A673 (cell line): Measurements from ENCODE around the gene TNC. TPM values are rescaled to one million over a fixed set of nuclear protein-coding genes. Genes with fewer than 3 reads are reported as not detected.

Experiments used
- BruUV-seq: library from RNA; stranded (reverse); fragments of 400-500 nt; replicated peaks from 2 replicates; lab custom pipeline; 2021; lab: Mats Ljungman, UMichigan
- CTCF ChIA-PET: fragments of 300-600 bp; sonication (Branson Sonifier 250); formaldehyde crosslinking; loops from one replicate; lab custom pipeline; 2022; ENCODE audit warnings: antibody characterized with exemption; lab: Charles Lee
- POLR2A ChIA-PET: fragments of 300-600 bp; sonication (Branson Sonifier 250); formaldehyde crosslinking; loops from one replicate; lab custom pipeline; 2022; ENCODE audit warnings: antibody characterized with exemption; ENCODE audit not compliant: low non-redundant PET; lab: Charles Lee
- DNase-seq: peaks from one replicate; pipeline ENCODE4 v3.0.0-alpha.2; 2015; ENCODE audit warnings: low spot score
- H3K27ac ChIP-seq: fragments of 200-600 bp; sonication (generic); 2 replicates; pipeline ENCODE4 v1.5.1; 2016; ENCODE audit warnings: mixed run types, low read depth, mild to moderate bottlenecking, mixed read lengths, antibody characterized with exemption, low read length; ENCODE audit not compliant: poor library complexity, severe bottlenecking
- H3K27me3 ChIP-seq: fragments of 200-600 bp; sonication (generic); replicated peaks from 2 replicates; pipeline ENCODE4 v1.6.1; 2017; ENCODE audit warnings: mixed run types, low read depth, mild to moderate bottlenecking, mixed read lengths, antibody characterized with exemption, low read length; ENCODE audit not compliant: insufficient read depth, poor library complexity
- H3K36me3 ChIP-seq: fragments of 200-600 bp; sonication (generic); 2 replicates; pipeline ENCODE4 v1.6.1; 2016; ENCODE audit warnings: mixed run types, mild to moderate bottlenecking, mixed read lengths, antibody characterized with exemption, low read length; ENCODE audit not compliant: insufficient read depth, poor library complexity, severe bottlenecking
- H3K4me1 ChIP-seq: fragments of 200-600 bp; sonication (generic); 2 replicates; pipeline ENCODE4 v1.6.1; 2017; ENCODE audit warnings: mixed run types, mild to moderate bottlenecking, mixed read lengths, antibody characterized with exemption, low read length; ENCODE audit not compliant: insufficient read depth, poor library complexity, severe bottlenecking
- H3K4me3 ChIP-seq: fragments of 200-600 bp; sonication (generic); 2 replicates; pipeline ENCODE4 v1.5.1; 2016; ENCODE audit warnings: low read depth, mixed run types, mild to moderate bottlenecking, mixed read lengths, low read length; ENCODE audit not compliant: poor library complexity, severe bottlenecking
- H3K9me3 ChIP-seq: fragments of 200-600 bp; sonication (generic); 2 replicates; pipeline ENCODE4 v1.6.1; 2016; ENCODE audit warnings: mixed run types, low read depth, mild to moderate bottlenecking, mixed read lengths, antibody characterized with exemption, low read length; ENCODE audit not compliant: poor library complexity, severe bottlenecking
- EZH2 ChIP-seq: fragments of 200-600 bp; sonication (generic); IDR thresholded peaks from 2 replicates; pipeline ENCODE4 v1.6.1; 2017; ENCODE audit warnings: borderline replicate concordance, low read depth, mild to moderate bottlenecking, mixed read lengths, antibody characterized with exemption, low read length; ENCODE audit not compliant: poor library complexity, severe bottlenecking
- intact Hi-C: fragments of 100-400 bp; cut with micrococcal nuclease; formaldehyde crosslinking; loops from one replicate; pipeline ENCODE4 v1.10.0; 2022; ENCODE audit not compliant: unreplicated experiment
- total RNA-seq: library from RNA; stranded (reverse); gene quantifications from 2 replicates; pipeline ENCODE4 v1.2.3, GENCODE V29; 2021
- TF ChIP-seq, protein P1 (sequence below): fragments of 300-800, 200-600 bp; sonication (generic); conservative IDR thresholded peaks from 2 replicates; pipeline ENCODE4 v1.5.1; 2017; ENCODE audit warnings: low read depth, mild to moderate bottlenecking, antibody characterized with exemption, low read length, moderate library complexity, mixed read lengths

TNC gene
- total RNA-seq, 1 experiment from 2014 or later, result 202 TPM

DNA sequence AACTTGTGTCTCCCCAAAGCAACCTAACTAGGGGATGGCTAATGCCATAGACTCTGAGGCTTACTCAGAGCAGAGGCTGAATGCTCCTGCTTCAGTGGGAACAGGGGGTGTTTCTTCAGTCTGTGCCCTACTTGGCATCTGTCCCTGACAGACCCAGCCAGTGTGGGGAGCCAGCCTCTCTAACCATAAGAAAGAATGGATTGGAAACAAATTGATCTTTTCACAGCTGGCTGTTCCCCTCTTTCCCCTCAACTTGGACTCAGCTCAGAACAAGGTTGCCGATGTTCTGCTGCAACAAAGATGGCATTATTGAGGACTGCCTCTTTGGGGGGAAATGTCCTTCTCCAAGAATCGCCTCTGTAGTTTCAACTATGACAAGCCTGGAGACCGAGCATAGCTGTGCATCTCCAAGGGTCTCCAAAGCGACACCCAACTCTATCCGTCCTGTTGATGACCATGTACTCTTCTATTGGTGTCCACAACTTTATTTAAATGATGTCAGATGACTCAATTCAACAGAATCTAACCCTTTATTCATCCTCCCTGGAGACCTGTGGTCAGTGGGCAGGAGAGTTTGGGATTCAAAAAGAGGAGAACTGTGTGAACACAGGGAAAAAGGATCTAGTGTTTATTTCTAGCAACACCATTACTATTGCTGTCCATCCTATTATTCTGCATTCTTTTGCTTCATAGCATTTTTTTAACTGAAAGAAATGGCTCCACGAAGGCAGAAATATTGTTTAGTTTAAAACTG is 24.7 kb upstream of the TNC start:
- H3K27me3 ChIP-seq, result no peaks in the 10 kb centered on the region
- TF ChIP-seq, protein P1, sequence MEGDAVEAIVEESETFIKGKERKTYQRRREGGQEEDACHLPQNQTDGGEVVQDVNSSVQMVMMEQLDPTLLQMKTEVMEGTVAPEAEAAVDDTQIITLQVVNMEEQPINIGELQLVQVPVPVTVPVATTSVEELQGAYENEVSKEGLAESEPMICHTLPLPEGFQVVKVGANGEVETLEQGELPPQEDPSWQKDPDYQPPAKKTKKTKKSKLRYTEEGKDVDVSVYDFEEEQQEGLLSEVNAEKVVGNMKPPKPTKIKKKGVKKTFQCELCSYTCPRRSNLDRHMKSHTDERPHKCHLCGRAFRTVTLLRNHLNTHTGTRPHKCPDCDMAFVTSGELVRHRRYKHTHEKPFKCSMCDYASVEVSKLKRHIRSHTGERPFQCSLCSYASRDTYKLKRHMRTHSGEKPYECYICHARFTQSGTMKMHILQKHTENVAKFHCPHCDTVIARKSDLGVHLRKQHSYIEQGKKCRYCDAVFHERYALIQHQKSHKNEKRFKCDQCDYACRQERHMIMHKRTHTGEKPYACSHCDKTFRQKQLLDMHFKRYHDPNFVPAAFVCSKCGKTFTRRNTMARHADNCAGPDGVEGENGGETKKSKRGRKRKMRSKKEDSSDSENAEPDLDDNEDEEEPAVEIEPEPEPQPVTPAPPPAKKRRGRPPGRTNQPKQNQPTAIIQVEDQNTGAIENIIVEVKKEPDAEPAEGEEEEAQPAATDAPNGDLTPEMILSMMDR, result no peak
- TF ChIP-seq EZH2, result no peak
- ChIA-PET POLR2A (no interaction called here), CTCF (no interaction called here)
- intact Hi-C loops, result no loop called here
- H3K27ac ChIP-seq, result no peak overlapping the region
- H3K4me3 ChIP-seq, result no peak overlapping the region
- BruUV-seq, result no TSS peak
- H3K4me1 ChIP-seq, result peaks cover 8% of the 10 kb centered on the region
- DNase-seq, result no peak
- H3K36me3 ChIP-seq, result no peaks in the 10 kb centered on the region
- H3K9me3 ChIP-seq, result no peaks in the 10 kb centered on the region

DNA sequence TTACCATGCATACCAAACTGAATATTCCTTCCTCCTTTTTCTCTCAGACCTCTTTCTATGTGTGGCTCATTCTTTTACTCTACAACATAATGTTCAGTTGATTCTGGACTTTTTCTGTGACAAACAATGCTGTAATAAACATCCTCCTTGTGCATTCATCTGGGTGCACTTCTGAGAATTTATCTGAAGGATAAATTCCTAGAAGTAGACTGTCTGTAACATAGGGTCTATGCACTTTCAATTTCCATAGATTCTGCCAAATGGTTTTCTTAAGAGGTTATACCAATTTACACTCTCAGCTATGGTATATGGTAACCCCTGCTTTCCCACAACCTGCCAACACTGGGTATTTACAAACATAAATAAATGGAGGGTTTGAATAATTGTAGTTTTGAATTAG is 24.1 kb upstream of the TNC start:
- no peak for DNase-seq
- CTCF ChIA-PET, result no interaction called here
- TF ChIP-seq, protein P1, result no peak
- TF ChIP-seq EZH2, result no peak
- Histone ChIP-seq H3K27ac (no peak overlapping the region), H3K36me3 (no peaks in the 10 kb centered on the region), H3K4me3 (no peak overlapping the region), H3K4me1 (peaks cover 8% of the 10 kb centered on the region), H3K9me3 (no peaks in the 10 kb centered on the region), H3K27me3 (no peaks in the 10 kb centered on the region)
- POLR2A ChIA-PET, result no interaction called here
- intact Hi-C loops, result no loop called here
- BruUV-seq, result no TSS peak

DNA sequence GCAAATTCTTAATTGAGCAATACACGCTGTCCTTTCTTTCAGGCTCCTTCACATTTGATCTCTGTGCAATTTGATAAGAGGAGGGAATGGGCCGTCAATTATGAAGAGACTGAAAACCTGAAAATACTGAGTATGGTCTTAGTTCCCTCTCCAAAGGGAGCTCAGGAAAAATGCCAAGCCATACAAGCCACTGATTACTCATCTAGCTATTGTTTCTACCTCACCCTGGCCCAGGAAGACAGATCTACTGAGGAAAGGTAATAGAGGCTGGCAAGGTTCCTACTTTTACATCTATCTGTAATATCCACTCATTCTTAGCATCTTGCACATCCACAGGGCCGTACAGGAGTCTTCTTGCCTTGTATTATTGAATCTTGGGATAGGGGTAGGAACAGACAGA is 23.7 kb upstream of the TNC start:
- ChIA-PET POLR2A (no interaction called here), CTCF (no interaction called here)
- TF ChIP-seq, protein P1, result no peak
- no peak for TF ChIP-seq EZH2
- H3K27me3 ChIP-seq, result no peaks in the 10 kb centered on the region
- DNase-seq, result no peak
- no peak overlapping the region for H3K27ac ChIP-seq
- no peak overlapping the region for H3K4me3 ChIP-seq
- intact Hi-C loops, result no loop called here
- peaks cover 8% of the 10 kb centered on the region for H3K4me1 ChIP-seq
- no peaks in the 10 kb centered on the region for H3K36me3 ChIP-seq
- H3K9me3 ChIP-seq, result no peaks in the 10 kb centered on the region
- BruUV-seq, result no TSS peak
